HepG2 (cell line): ENCODE measurements around the gene KLF9. TPM values are rescaled to one million over a fixed set of nuclear protein-coding genes. Genes with fewer than 3 reads are reported as not detected.
A peak's percentile ranks its signal among the peaks of the same experiment; 100 is the strongest.

Experiments used
- ASH2L ChIP-seq: fragments of 300-600, 200-600 bp; sonication (generic); IDR thresholded peaks from 2 replicates; pipeline ENCODE4 v1.7.0; 2017; ENCODE audit warnings: low read depth, mild to moderate bottlenecking, moderate library complexity, mixed read lengths, low read length; ENCODE audit not compliant: insufficient read length
- CHD2 ChIP-seq: IDR thresholded peaks from 2 replicates; pipeline ENCODE4 v1.6.1; 2011; ENCODE audit warnings: low read depth, low read length, improper control_type of control experiment
- DBP ChIP-seq: sonication (generic); formaldehyde crosslinking; IDR thresholded peaks from 2 replicates; pipeline ENCODE4 v1.4.0; 2020; ENCODE audit warnings: missing genetic modification reagents; ENCODE audit errors: not compliant biosample characterization
- DRAP1 ChIP-seq: IDR thresholded peaks from 2 replicates; pipeline ENCODE4 v1.6.1; 2016; ENCODE audit warnings: missing genetic modification reagents, missing compliant biosample characterization
- HNF1A ChIP-seq, 2 experiments: sonication (generic) in 1 of 2; formaldehyde crosslinking in 1 of 2; IDR thresholded peaks; 2 replicates each; pipeline versions ENCODE4 v1.4.0 to v1.6.1; 2016 to 2020; ENCODE audit warnings: borderline replicate concordance in 1 of 2, low read depth in 1 of 2, mild to moderate bottlenecking in 1 of 2, missing genetic modification reagents in 1 of 2
- JUND ChIP-seq: sonication (generic); formaldehyde crosslinking; IDR thresholded peaks from 2 replicates; pipeline ENCODE4 v1.8.0; 2022; ENCODE audit warnings: mild to moderate bottlenecking, missing genetic modification reagents
- MIER3 ChIP-seq: IDR thresholded peaks from 2 replicates; pipeline ENCODE4 v1.6.1; 2016; ENCODE audit warnings: missing compliant biosample characterization, borderline replicate concordance
- NFE2L2 ChIP-seq: fragments of 150-350 bp; IDR thresholded peaks from 2 replicates; pipeline ENCODE4 v1.6.1; 2014; ENCODE audit warnings: low read length
- TEAD3 ChIP-seq: optimal IDR thresholded peaks from 2 replicates; pipeline ENCODE3; 2016; ENCODE audit warnings: borderline replicate concordance
- THRA ChIP-seq: sonication (generic); formaldehyde crosslinking; IDR thresholded peaks from 2 replicates; pipeline ENCODE4 v1.4.0; 2020; ENCODE audit warnings: missing genetic modification reagents, borderline replicate concordance
- ZBTB10 ChIP-seq: sonication (generic); formaldehyde crosslinking; IDR thresholded peaks from 2 replicates; pipeline ENCODE4 v1.4.0; 2020; ENCODE audit warnings: missing genetic modification reagents, borderline replicate concordance
- ZBTB25 ChIP-seq: IDR thresholded peaks from 2 replicates; pipeline ENCODE4 v1.6.1; 2018; ENCODE audit warnings: missing genetic modification reagents
- ZC3H4 ChIP-seq: sonication (generic); formaldehyde crosslinking; IDR thresholded peaks from 2 replicates; pipeline ENCODE4 v1.4.0; 2020; ENCODE audit warnings: missing genetic modification reagents, borderline replicate concordance
- ZNF354B ChIP-seq: sonication (generic); formaldehyde crosslinking; IDR thresholded peaks from 2 replicates; pipeline ENCODE4 v1.8.0; 2022; ENCODE audit warnings: mild to moderate bottlenecking, missing genetic modification reagents
- ZNF432 ChIP-seq: sonication (generic); formaldehyde crosslinking; IDR thresholded peaks from 2 replicates; pipeline ENCODE4 v1.5.0; 2020; ENCODE audit warnings: missing genetic modification reagents, mild to moderate bottlenecking, borderline replicate concordance
- ZNF768 ChIP-seq: sonication (generic); formaldehyde crosslinking; IDR thresholded peaks from 2 replicates; pipeline ENCODE4 v1.4.0; 2020; ENCODE audit warnings: missing genetic modification reagents
- polyA plus RNA-seq, 8 experiments: library from polyadenylated mRNA; depleted of rRNA in 3 of 8; stranded (reverse) in 7 of 8; unstranded in 1 of 8; fragments of >200 nt; fragmentation: Illumina TruSeq in 4 of 8; extraction: Trizol in 4 of 8; gene quantifications; 2 replicates each; pipeline versions ENCODE4 v1.2.1 to v1.2.3, GENCODE V29; 2011 to 2016; ENCODE audit warnings: low read depth in 4 of 8, missing spikeins in 1 of 8, mixed read lengths in 1 of 8; ENCODE audit not compliant: insufficient read depth in 1 of 8
- total RNA-seq, 5 experiments: library from RNA; depleted of rRNA; stranded (reverse); fragments of >200 nt; fragmentation: Illumina TruSeq; extraction: Trizol; gene quantifications; 2 replicates each; pipeline ENCODE4 v1.2.3, GENCODE V29; 2016; ENCODE audit warnings: low read depth in 1 of 5

Gene KLF9
- total and polyA plus RNA-seq, 2 of the 13 experiments (the other 11 are each of a cell fraction or from before 2014, with no cell fraction given), result 5.7 to 7.2 TPM

- TF ChIP-seq ZBTB10 (CRISPR knock-in tag) (peak; percentile 67; the same call in 1 of the 2 replicates), HNF1A (IDR thresholded peaks at IDR 0.05; ENCODE audit: low read depth) (0 out of 2 replicates have a peak, but pooled peaks have one; percentile 15), HNF1A (CRISPR knock-in tag; IDR thresholded peaks at IDR 0.05; ENCODE audit: borderline replicate concordance) (no peak), THRA (CRISPR knock-in tag) (peak; percentile 98), ASH2L (peak; percentile 16), DBP (CRISPR knock-in tag) (no peak), CHD2 (peak; percentile 20; the same call in 1 of the 2 replicates), MIER3 (CRISPR knock-in tag) (0 out of 2 replicates have a peak, but pooled peaks have one; percentile 21), ZBTB25 (peak; percentile 23; the same call in 1 of the 2 replicates), ZNF432 (CRISPR knock-in tag) (no peak), ZNF768 (CRISPR knock-in tag) (no peak), NFE2L2 (peak; percentile 61; the same call in 1 of the 2 replicates), JUND (CRISPR knock-in tag) (no peak), ZC3H4 (CRISPR knock-in tag) (peak; percentile 97), DRAP1 (0 out of 2 replicates have a peak, but pooled peaks have one; percentile 35), TEAD3 (CRISPR knock-in tag) (peak; percentile 64), ZNF354B (CRISPR knock-in tag) (peak; percentile 81; the same call in 1 of the 2 replicates)
Measured at GRCh38 chr9:70419556-70420440, 5.3 kb upstream of the KLF9 start (continued).
